LHCN-M2 (cell line): ENCODE data around the gene TNFRSF21. TPM values are rescaled to one million over a fixed set of nuclear protein-coding genes. Genes with fewer than 3 reads are reported as not detected.

Experiments
- DNase-seq: peaks from one replicate; pipeline ENCODE4 v3.0.0-alpha.2; 2012; ENCODE audit warnings: low read depth
- total RNA-seq: library from RNA; depleted of rRNA; stranded (reverse); fragments of >200 nt; gene quantifications from 2 replicates; pipeline ENCODE4 v1.2.3, GENCODE V29; 2014

TNFRSF21 gene
- total RNA-seq, 1 experiment from 2014 or later: 3.1 TPM

GRCh38 chr6:47223251-47223650, 86.5 kb downstream of the TNFRSF21 start:
- DNase-seq: peak; percentile 24

- DNase-seq: no peak
Observed at GRCh38 chr6:47221565-47221964, 88.1 kb downstream of the TNFRSF21 start.

GRCh38 chr6:47209632-47210031, 100.1 kb downstream of the TNFRSF21 start:
- DNase-seq: no peak

- DNase-seq: no peak
Observed at GRCh38 chr6:47207261-47207660, 102.4 kb downstream of the TNFRSF21 start.

- no peak for DNase-seq
Observed at GRCh38 chr6:47206626-47207025, 103.1 kb downstream of the TNFRSF21 start.

GRCh38 chr6:47203938-47204611, 105.6 kb downstream of the TNFRSF21 start:
- DNase-seq: no peak

- DNase-seq: no peak
Observed at GRCh38 chr6:47203266-47203937, 106.3 kb downstream of the TNFRSF21 start.

- DNase-seq: no peak
Observed at GRCh38 chr6:47202644-47203205, 107.0 kb downstream of the TNFRSF21 start.

GRCh38 chr6:47200536-47201334, 109.0 kb downstream of the TNFRSF21 start:
- DNase-seq: peak; percentile 38

- no peak for DNase-seq
Observed at GRCh38 chr6:47197682-47198640, 111.7 kb downstream of the TNFRSF21 start.

GRCh38 chr6:47196113-47196512, 113.6 kb downstream of the TNFRSF21 start:
- no peak for DNase-seq

GRCh38 chr6:47195011-47195650, 114.6 kb downstream of the TNFRSF21 start:
- peak; percentile 93 for DNase-seq

- DNase-seq: peak; percentile 61
Observed at GRCh38 chr6:47188588-47189021, 121.1 kb downstream of the TNFRSF21 start.

GRCh38 chr6:47187893-47188587, 121.7 kb downstream of the TNFRSF21 start:
- DNase-seq: no peak

GRCh38 chr6:47187113-47187512, 122.6 kb downstream of the TNFRSF21 start:
- DNase-seq: no peak

- no peak for DNase-seq
Observed at GRCh38 chr6:47182291-47182957, 127.3 kb downstream of the TNFRSF21 start.

GRCh38 chr6:47181681-47182080, 128.0 kb downstream of the TNFRSF21 start:
- DNase-seq: no peak
